CD14-positive monocyte (primary cell): ENCODE results near the gene ZNF804B. TPM values are rescaled to one million over a fixed set of nuclear protein-coding genes. Genes with fewer than 3 reads are reported as not detected.

ENCODE experiments used
- DNase-seq, 3 donors: peaks; one replicate each; pipeline ENCODE4 v3.0.0-alpha.2; 2011 to 2022
- H2AFZ ChIP-seq: 2 replicates; pipeline ENCODE4 v1.6.0; 2012; ENCODE audit warnings: mild to moderate bottlenecking, low read depth, low read length, inconsistent platforms; ENCODE audit not compliant: insufficient read depth, poor library complexity, severe bottlenecking
- H3K27ac ChIP-seq, 2 donors: 1 replicate in 1 of 2; 2 replicates in 1 of 2; pipeline ENCODE4 v1.5.1; 2012 to 2013; ENCODE audit warnings: low read length in 2 of 2, control low read depth in 1 of 2, inconsistent platforms in 1 of 2, low read depth in 1 of 2, mild to moderate bottlenecking in 1 of 2
- H3K27me3 ChIP-seq, 2 donors: one replicate each; pipeline versions ENCODE4 v1.6.0 to v1.6.1; 2011 to 2013; ENCODE audit warnings: low read length in 2 of 2; ENCODE audit not compliant: control insufficient read depth in 2 of 2, insufficient read depth in 2 of 2
- H3K36me3 ChIP-seq, 2 donors: replicated peaks in 1 of 2; 1 replicate in 1 of 2; 2 replicates in 1 of 2; pipeline versions ENCODE4 v1.5.1 to v1.6.1; 2012 to 2013; ENCODE audit warnings: low read length in 2 of 2, control low read depth in 1 of 2, inconsistent platforms in 1 of 2, mild to moderate bottlenecking in 1 of 2; ENCODE audit not compliant: insufficient read depth in 2 of 2, control insufficient read depth in 1 of 2
- H3K4me1 ChIP-seq, 2 donors: 1 replicate in 1 of 2; 2 replicates in 1 of 2; pipeline versions ENCODE4 v1.5.1 to v1.6.1; 2012 to 2013; ENCODE audit warnings: low read length in 2 of 2, control low read depth in 1 of 2, inconsistent platforms in 1 of 2, mild to moderate bottlenecking in 1 of 2, moderate library complexity in 1 of 2; ENCODE audit not compliant: insufficient read depth in 2 of 2, control insufficient read depth in 1 of 2
- H3K4me2 ChIP-seq: replicated peaks from 2 replicates; pipeline ENCODE3; 2012; ENCODE audit warnings: low read length, moderate library complexity, mild to moderate bottlenecking; ENCODE audit not compliant: poor library complexity, severe bottlenecking; ENCODE audit errors: extremely low read depth
- H3K4me3 ChIP-seq, 3 experiments: fragments of 200-600 bp in 1 of 3; sonication (generic) in 1 of 3; replicated peaks in 1 of 3; 1 replicate in 2 of 3; 2 replicates in 1 of 3; pipeline ENCODE4 v1.5.1; 2011 to 2013; ENCODE audit warnings: low read length in 3 of 3, mild to moderate bottlenecking in 3 of 3, control low read depth in 2 of 3, low read depth in 2 of 3, inconsistent platforms in 1 of 3, moderate library complexity in 1 of 3
- H3K79me2 ChIP-seq: 2 replicates; pipeline ENCODE4 v1.6.0; 2012; ENCODE audit warnings: mild to moderate bottlenecking, control low read depth, inconsistent platforms, low read length, moderate library complexity; ENCODE audit not compliant: insufficient read depth
- H3K9ac ChIP-seq: 2 replicates; pipeline ENCODE4 v1.6.0; 2017; ENCODE audit warnings: low read length, mild to moderate bottlenecking; ENCODE audit not compliant: insufficient read depth, poor library complexity, severe bottlenecking
- H3K9me3 ChIP-seq, 2 donors: replicated peaks in 1 of 2; 1 replicate in 1 of 2; 2 replicates in 1 of 2; pipeline versions ENCODE4 v1.5.1 to v1.6.1; 2012 to 2013; ENCODE audit warnings: low read length in 2 of 2, control low read depth in 1 of 2; ENCODE audit not compliant: control insufficient read depth in 1 of 2, insufficient read depth in 1 of 2
- H4K20me1 ChIP-seq: 2 replicates; pipeline ENCODE4 v1.6.0; 2012; ENCODE audit warnings: mild to moderate bottlenecking, low read length, control low read depth, moderate library complexity; ENCODE audit not compliant: insufficient read depth
- H3K27ac Mint-ChIP-seq, 7 donors: one replicate each; pipeline ENCODE4 v1.8.0; 2020; ENCODE audit warnings: mild to moderate bottlenecking in 7 of 7, mixed read lengths in 7 of 7, moderate library complexity in 6 of 7, inconsistent platforms in 2 of 7
- H3K27me3 Mint-ChIP-seq, 3 donors: one replicate each; pipeline ENCODE4 v1.8.0; 2021 to 2022; ENCODE audit warnings: low read depth in 3 of 3, mild to moderate bottlenecking in 3 of 3, mixed read lengths in 3 of 3, moderate library complexity in 3 of 3, inconsistent platforms in 1 of 3
- H3K36me3 Mint-ChIP-seq, 2 donors: one replicate each; pipeline ENCODE4 v1.8.0; 2020; ENCODE audit warnings: mixed read lengths in 2 of 2, inconsistent platforms in 1 of 2, mild to moderate bottlenecking in 1 of 2
- H3K4me1 Mint-ChIP-seq: one replicate; pipeline ENCODE4 v1.8.0; 2020; ENCODE audit warnings: mild to moderate bottlenecking, mixed read lengths
- H3K4me3 Mint-ChIP-seq, 2 donors: one replicate each; pipeline ENCODE4 v1.8.0; 2020; ENCODE audit warnings: mild to moderate bottlenecking in 2 of 2, mixed read lengths in 2 of 2, moderate library complexity in 1 of 2
- H3K9me3 Mint-ChIP-seq, 7 donors: one replicate each; pipeline ENCODE4 v1.8.0; 2020 to 2022; ENCODE audit warnings: mixed read lengths in 7 of 7, mild to moderate bottlenecking in 6 of 7, moderate library complexity in 6 of 7, inconsistent platforms in 2 of 7
- CTCF ChIP-seq: fragments of 200-600 bp; IDR thresholded peaks from one replicate; pipeline ENCODE4 v1.8.0; 2022; ENCODE audit warnings: antibody characterized with exemption, mild to moderate bottlenecking
- WGBS: methylation state at CpG from one replicate; pipeline ENCODE4 v1.1.5; 2013; ENCODE audit warnings: missing lambda C conversion rate; ENCODE audit not compliant: insufficient coverage; 5-methylcytosine and 5-hydroxymethylcytosine counted together
- intact Hi-C, 2 donors: fragments of 100-400 bp; cut with micrococcal nuclease; formaldehyde crosslinking; loops; one replicate each; pipeline versions ENCODE4 v1.15.0 to v1.15.1; 2023
- polyA minus RNA-seq: library from RNA; depleted of rRNA, polyadenylated mRNA; stranded (reverse); fragments of >200 nt; gene quantifications from 2 replicates; pipeline ENCODE4 v1.2.3, GENCODE V29; 2012
- polyA plus RNA-seq, 3 donors: library from polyadenylated mRNA; depleted of rRNA in 1 of 3; unstranded in 2 of 3; stranded (reverse) in 1 of 3; fragments of 300-500 nt in 2 of 3; fragments of >200 nt in 1 of 3; fragmentation: Illumina TruSeq in 2 of 3; gene quantifications; 1 replicate in 2 of 3; 2 replicates in 1 of 3; pipeline ENCODE4 v1.2.3, GENCODE V29; 2012 to 2021
- total RNA-seq, 12 experiments: library from RNA in 1 of 12; stranded (reverse) in 1 of 12; fragments of 120-200 nt in 1 of 12; gene quantifications; one replicate each; pipeline ENCODE4 v1.2.4 and lab custom pipeline; 2013 to 2026; ENCODE audit warnings: mixed read lengths in 6 of 12, inconsistent platforms in 1 of 12

The ZNF804B gene
- total RNA-seq (2013): not detected
- not detected for polyA plus RNA-seq
- polyA minus RNA-seq: not detected in 2 replicates
- total RNA-seq (lab: John Stamatoyannopoulos, UW): 0 to 1.5 (median 0) reads per million in 11 experiments

- DNase-seq: no peak
Observed at GRCh38 chr7:88759230-88760135, at the start of gene ZNF804B. Gene ZNF804B, plus strand, starts transcription at chr7:88759700. Its CDS starts 277 bp downstream, at chr7:88759977.

More at GRCh38 chr7:88759230-88760135, at the start of gene ZNF804B:
- WGBS: 1% methylated on average over 66 of the region's 74 CpGs
- no peaks in the 10 kb centered on the region for H3K36me3 Mint-ChIP-seq
- Histone ChIP-seq H2AFZ (no peak within 1 kb of the TSS), H3K4me2 (no peak within 1 kb of the TSS), H3K36me3 (no peaks in the 10 kb centered on the region), H3K27ac (no peak within 1 kb of the TSS), H3K4me3 (no peak within 1 kb of the TSS), H3K4me1 (no peaks in the 10 kb centered on the region), H4K20me1 (no peaks in the 10 kb centered on the region), H3K27me3 (peaks cover 39 to 69% of the 10 kb centered on the region in 2 donors), H3K79me2 (no peaks in the 10 kb centered on the region), H3K9ac (no peak within 1 kb of the TSS), H3K9me3 (peaks cover 0 to 8% of the 10 kb centered on the region in 2 donors)
- TF ChIP-seq CTCF: no peak
- H3K9me3 Mint-ChIP-seq: peaks cover 0 to 3% (median 1%) of the 10 kb centered on the region in 7 donors
- H3K27ac Mint-ChIP-seq: peak within 1 kb of the TSS in 1 of 7 donors; percentile 77
- H3K27me3 Mint-ChIP-seq: peaks cover 42 to 66% (median 53%) of the 10 kb centered on the region in 3 donors
- intact Hi-C loops: no loop called here
- H3K4me1 Mint-ChIP-seq: peaks cover 4% of the 10 kb centered on the region
- H3K4me3 Mint-ChIP-seq: peak within 1 kb of the TSS in 1 of 2 donors; percentile 68
